Measurements from ENCODE around the gene RUVBL2.

- TF ChIP-seq CTCF (IDR thresholded peaks at IDR 0.05) (no peak), POLR2A (IDR thresholded peaks at IDR 0.05) (no peak)
Observed at GRCh38 chr19:48950159-48950558, 43.5 kb upstream of the RUVBL2 start.
